GM12878 (cell line): ENCODE data around the gene MOV10L1. TPM values are rescaled to one million over a fixed set of nuclear protein-coding genes. Genes with fewer than 3 reads are reported as not detected.
A peak's percentile ranks its signal among the peaks of the same experiment; 100 is the strongest.

ENCODE experiments used
- ATAC-seq: fragments of 200-7000 bp; cut with Tn5 transposase; 3 replicates; pipeline ENCODE4 v1.9.1; 2020; ENCODE audit warnings: mild to moderate bottlenecking, moderate library complexity
- BruUV-seq: library from RNA; stranded (reverse); fragments of 400-500 nt; replicated peaks from 2 replicates; lab custom pipeline; 2021; lab: Mats Ljungman, UMichigan
- CTCF ChIA-PET: fragments of 300-600 bp; sonication (Branson Sonifier 250); formaldehyde crosslinking; extraction: SDS; loops from one replicate; lab custom pipeline; 2021; ENCODE audit warnings: inconsistent platforms; lab: Yijun Ruan, JAX
- POLR2A ChIA-PET: fragments of 350-600 bp; formaldehyde crosslinking; extraction: SDS; loops from one replicate; lab custom pipeline; 2021; ENCODE audit warnings: inconsistent platforms; lab: Charles Lee
- RAD21 ChIA-PET: fragments of 300-600 bp; sonication (Branson Sonifier 250); formaldehyde crosslinking; loops from one replicate; lab custom pipeline; 2023; ENCODE audit warnings: antibody characterized with exemption; ENCODE audit not compliant: unreplicated experiment; lab: Charles Lee
- SMC1A ChIA-PET: fragments of 300-600 bp; sonication (Branson Sonifier 250); formaldehyde crosslinking; loops from one replicate; lab custom pipeline; 2023; ENCODE audit not compliant: unreplicated experiment, uncharacterized antibody; lab: Charles Lee
- DNase-seq: peaks from one replicate; pipeline ENCODE4 v3.0.0-alpha.2; 2011; ENCODE audit warnings: low read depth, low spot score
- FAIRE-seq: peaks from 3 replicates; lab custom pipeline; 2011; peaks lifted over from hg19 to GRCh38; lab: Jason Lieb, UNC
- H2AFZ ChIP-seq: 2 replicates; pipeline ENCODE4 v1.6.0; 2011; ENCODE audit warnings: low read depth, low read length, control low read depth; ENCODE audit not compliant: control insufficient read depth
- H3K27ac ChIP-seq: 2 replicates; pipeline ENCODE4 v1.5.1; 2011; ENCODE audit warnings: control low read depth; ENCODE audit not compliant: control insufficient read depth, insufficient read depth
- H3K27me3 ChIP-seq, 2 experiments: replicated peaks in 1 of 2; 2 replicates each; pipeline versions ENCODE4 v1.6.0 to v1.6.1; 2011; ENCODE audit warnings: low read length in 1 of 2; ENCODE audit not compliant: control insufficient read depth in 2 of 2, insufficient read depth in 2 of 2
- H3K36me3 ChIP-seq, 2 experiments: 2 replicates each; pipeline ENCODE4 v1.5.1; 2011; ENCODE audit warnings: low read length in 1 of 2; ENCODE audit not compliant: control insufficient read depth in 2 of 2, insufficient read depth in 2 of 2
- H3K4me1 ChIP-seq: 2 replicates; pipeline ENCODE4 v1.6.1; 2011; ENCODE audit warnings: mild to moderate bottlenecking, low read length, moderate library complexity, mixed read lengths; ENCODE audit not compliant: control insufficient read depth, insufficient read depth
- H3K4me2 ChIP-seq: 2 replicates; pipeline ENCODE4 v1.6.0; 2011; ENCODE audit warnings: control low read depth; ENCODE audit not compliant: control insufficient read depth, insufficient read depth
- H3K4me3 ChIP-seq: fragments of 200-600 bp; sonication (generic); 2 replicates; pipeline ENCODE4 v1.5.1; 2016
- H3K79me2 ChIP-seq: 2 replicates; pipeline ENCODE4 v1.6.0; 2011; ENCODE audit warnings: low read length; ENCODE audit not compliant: control insufficient read depth, insufficient read depth
- H3K9ac ChIP-seq: 2 replicates; pipeline ENCODE4 v1.8.0; 2011; ENCODE audit warnings: low read length, control low read depth, mixed read lengths; ENCODE audit not compliant: control insufficient read depth, insufficient read depth
- H3K9me3 ChIP-seq: replicated peaks from 3 replicates; pipeline ENCODE4 v1.5.1; 2011; ENCODE audit warnings: mild to moderate bottlenecking, low read length; ENCODE audit not compliant: control insufficient read depth, insufficient read depth
- H4K20me1 ChIP-seq: 2 replicates; pipeline ENCODE4 v1.6.0; 2011; ENCODE audit not compliant: control insufficient read depth, insufficient read depth
- ATF7 ChIP-seq: fragments of 450-650 bp; IDR thresholded peaks from 2 replicates; pipeline ENCODE4 v1.6.1; 2016; ENCODE audit warnings: low read depth, mild to moderate bottlenecking
- CREM ChIP-seq: IDR thresholded peaks from 2 replicates; pipeline ENCODE4 v1.6.1; 2014; ENCODE audit warnings: antibody characterized with exemption, low read depth
- DPF2 ChIP-seq: fragments of 450-650 bp; IDR thresholded peaks from 2 replicates; pipeline ENCODE4 v1.6.1; 2017; ENCODE audit warnings: mild to moderate bottlenecking
- NFIC ChIP-seq: IDR thresholded peaks from 2 replicates; pipeline ENCODE4 v1.6.1; 2012; ENCODE audit warnings: low read depth, mild to moderate bottlenecking, inconsistent platforms, low read length, moderate library complexity
- POLR2A ChIP-seq: IDR thresholded peaks from 2 replicates; pipeline ENCODE4 v1.6.1; 2011; ENCODE audit warnings: low read depth, mild to moderate bottlenecking, low read length
- SP1 ChIP-seq: IDR thresholded peaks from one replicate; pipeline ENCODE4 v1.6.1; 2011; ENCODE audit warnings: low read depth, low read length
- TARDBP ChIP-seq: IDR thresholded peaks from 2 replicates; pipeline ENCODE4 v1.6.1; 2016; ENCODE audit warnings: borderline replicate concordance
- TCF3 ChIP-seq: IDR thresholded peaks from 2 replicates; pipeline ENCODE4 v1.6.1; 2012; ENCODE audit warnings: low read depth, mild to moderate bottlenecking, low read length, borderline replicate concordance; ENCODE audit not compliant: insufficient read depth
- ZNF207 ChIP-seq: fragments of 450-650 bp; IDR thresholded peaks from 2 replicates; pipeline ENCODE4 v1.6.1; 2014; ENCODE audit warnings: antibody characterized with exemption, mild to moderate bottlenecking, borderline replicate concordance
- WGBS: methylation state at CpG from one replicate; pipeline ENCODE4 v1.1.6; 2016; ENCODE audit warnings: low lambda C conversion rate; ENCODE audit not compliant: insufficient replicate concordance, insufficient coverage; ENCODE audit errors: missing lambda C conversion rate; 5-methylcytosine and 5-hydroxymethylcytosine counted together
- in situ Hi-C: fragments of 300-500 bp; cut with MboI; formaldehyde crosslinking; loops from 9 replicates; pipeline ENCODE4 v1.14.3; 2018; ENCODE audit warnings: mixed read lengths
- intact Hi-C: fragments of 100-400 bp; cut with micrococcal nuclease; formaldehyde crosslinking; loops from one replicate; pipeline ENCODE4 v1.14.2; 2022; ENCODE audit not compliant: unreplicated experiment
- polyA plus RNA-seq, 11 experiments: library from polyadenylated mRNA; depleted of rRNA in 4 of 11; unstranded in 6 of 11; stranded (reverse) in 5 of 11; fragments of >200 nt; fragmentation: Nextera tagmentation in 4 of 11; fragmentation: Illumina TruSeq in 1 of 11; extraction: Ambion mirVana in 4 of 11; extraction: Trizol in 1 of 11; gene quantifications; 1 replicate in 1 of 11; 2 replicates in 10 of 11; pipeline versions ENCODE4 v1.2.1 to v1.2.3, GENCODE V29; 2011 to 2016; ENCODE audit warnings: inconsistent platforms in 2 of 11, missing spikeins in 2 of 11, low read depth in 1 of 11
- total RNA-seq, 4 experiments: library from RNA; depleted of rRNA in 3 of 4; stranded (reverse); fragments of >200 nt in 3 of 4; fragmentation: Illumina TruSeq in 1 of 4; extraction: Trizol in 1 of 4; gene quantifications; 2 replicates each; pipeline versions ENCODE4 v1.2.1 to v1.2.3, GENCODE V29; 2013 to 2021
- TF ChIP-seq, protein P1 (sequence below): fragments of 450-650 bp; IDR thresholded peaks from 2 replicates; pipeline ENCODE4 v1.6.1; 2017; ENCODE audit warnings: mild to moderate bottlenecking, moderate library complexity
- TF ChIP-seq, protein P2 (sequence below): IDR thresholded peaks from 2 replicates; pipeline ENCODE4 v1.6.1; 2012; ENCODE audit warnings: low read depth, low read length, improper control_type of control experiment
- TF ChIP-seq, protein P3 (sequence below): IDR thresholded peaks from 2 replicates; pipeline ENCODE4 v1.6.1; 2011; ENCODE audit warnings: low read depth, mild to moderate bottlenecking, low read length, moderate library complexity, borderline replicate concordance; ENCODE audit errors: extremely low read depth
- TF ChIP-seq, protein P4 (sequence below): fragments of 450-650 bp; IDR thresholded peaks from 2 replicates; pipeline ENCODE4 v1.6.1; 2016; ENCODE audit warnings: mild to moderate bottlenecking
- TF ChIP-seq, protein P5 (sequence below): fragments of 450-650 bp; IDR thresholded peaks from 2 replicates; pipeline ENCODE4 v1.6.1; 2017; ENCODE audit warnings: low read depth, mild to moderate bottlenecking, moderate library complexity

Gene MOV10L1
- total and polyA plus RNA-seq, 10 of the 15 experiments (the other 5 are each of a cell fraction or from before 2014, with no cell fraction given) = 0.22 TPM; not detected in 9

DNA sequence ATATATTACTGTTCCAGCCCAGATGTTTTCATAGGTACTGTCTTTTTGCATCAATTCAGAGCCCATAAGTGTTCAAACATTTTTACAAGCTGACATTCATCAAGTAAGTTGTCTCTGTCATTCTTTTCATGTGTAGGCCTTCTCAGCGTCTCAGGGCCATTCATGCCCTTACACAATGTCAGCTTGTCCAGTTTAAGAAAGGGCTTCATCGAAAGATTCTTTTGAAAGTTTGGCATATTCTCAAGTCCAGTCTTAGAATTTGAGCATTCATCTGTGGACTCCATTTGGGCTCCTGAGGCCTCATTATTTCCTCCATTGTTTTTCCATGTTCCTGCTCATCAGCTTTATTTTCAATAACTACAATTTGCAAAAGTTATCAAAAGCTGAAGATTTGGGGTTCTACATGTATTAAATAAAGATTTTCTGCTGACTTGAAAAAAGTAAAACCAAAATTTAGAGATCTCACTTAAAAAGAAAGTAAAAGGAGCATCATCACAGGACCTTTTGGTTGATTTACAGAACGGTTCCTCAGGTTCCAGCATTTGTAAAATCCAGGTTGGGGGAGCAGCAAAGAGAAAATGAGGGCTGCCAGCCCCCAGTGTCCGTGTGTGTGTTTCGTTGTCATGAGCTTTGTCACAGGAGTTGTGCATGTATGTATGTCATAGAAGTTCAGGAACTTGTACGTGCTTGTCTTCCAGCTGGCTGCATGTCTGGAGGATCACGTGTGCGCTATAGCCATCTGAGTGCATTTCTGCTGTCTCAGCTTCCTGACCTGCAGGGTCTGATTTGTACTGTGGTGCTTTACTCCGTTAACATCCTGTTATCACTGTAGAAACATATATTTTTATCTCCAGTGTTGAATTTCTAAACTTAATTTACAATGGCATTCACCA lies 15.6 kb downstream of the MOV10L1 start:
- no TSS peak for BruUV-seq
- peak overlapping the region; percentile 82 for H2AFZ ChIP-seq
- in situ Hi-C loops (no loop called here), intact Hi-C loops (no loop called here)
- H3K4me2 ChIP-seq = peak overlapping the region; percentile 68
- peak; percentile 78 for ATAC-seq
- no peaks in the 10 kb centered on the region for H3K27me3 ChIP-seq
- no peaks in the 10 kb centered on the region for H3K36me3 ChIP-seq
- peak; percentile 78 for FAIRE-seq
- H3K4me1 ChIP-seq = peaks cover 8% of the 10 kb centered on the region
- no peaks in the 10 kb centered on the region for H3K79me2 ChIP-seq
- H4K20me1 ChIP-seq = no peaks in the 10 kb centered on the region
- POLR2A ChIA-PET = no interaction called here
- peak; percentile 33 for DNase-seq
- H3K4me3 ChIP-seq = 0 out of 2 replicates have a peak overlapping the region, but pooled peaks have one; percentile 23
- SMC1A ChIA-PET = interaction anchor here (0.9 to 1.1 kb wide), 2 partner anchors 20 to 174 kb away, joined by 3 read pairs; no protein-coding TSS in a partner anchor
- H3K9me3 ChIP-seq = no peaks in the 10 kb centered on the region
- H3K27ac ChIP-seq = peak overlapping the region; percentile 16; the same call in 1 of the 2 replicates
- CTCF ChIA-PET = interaction anchor here (1.0 to 1.6 kb wide), 3 partner anchors 10 to 87 kb away, joined by 3 read pairs; no protein-coding TSS in a partner anchor
- RAD21 ChIA-PET = interaction anchor here (0.7 to 1.5 kb wide), 3 partner anchors 53 to 339 kb away, joined by 3 to 4 read pairs (median 4); no protein-coding TSS in a partner anchor
- no peak overlapping the region for H3K9ac ChIP-seq
- 33% methylated on average over 9 of the region's 9 CpGs for WGBS
- TF ChIP-seq, protein P1, sequence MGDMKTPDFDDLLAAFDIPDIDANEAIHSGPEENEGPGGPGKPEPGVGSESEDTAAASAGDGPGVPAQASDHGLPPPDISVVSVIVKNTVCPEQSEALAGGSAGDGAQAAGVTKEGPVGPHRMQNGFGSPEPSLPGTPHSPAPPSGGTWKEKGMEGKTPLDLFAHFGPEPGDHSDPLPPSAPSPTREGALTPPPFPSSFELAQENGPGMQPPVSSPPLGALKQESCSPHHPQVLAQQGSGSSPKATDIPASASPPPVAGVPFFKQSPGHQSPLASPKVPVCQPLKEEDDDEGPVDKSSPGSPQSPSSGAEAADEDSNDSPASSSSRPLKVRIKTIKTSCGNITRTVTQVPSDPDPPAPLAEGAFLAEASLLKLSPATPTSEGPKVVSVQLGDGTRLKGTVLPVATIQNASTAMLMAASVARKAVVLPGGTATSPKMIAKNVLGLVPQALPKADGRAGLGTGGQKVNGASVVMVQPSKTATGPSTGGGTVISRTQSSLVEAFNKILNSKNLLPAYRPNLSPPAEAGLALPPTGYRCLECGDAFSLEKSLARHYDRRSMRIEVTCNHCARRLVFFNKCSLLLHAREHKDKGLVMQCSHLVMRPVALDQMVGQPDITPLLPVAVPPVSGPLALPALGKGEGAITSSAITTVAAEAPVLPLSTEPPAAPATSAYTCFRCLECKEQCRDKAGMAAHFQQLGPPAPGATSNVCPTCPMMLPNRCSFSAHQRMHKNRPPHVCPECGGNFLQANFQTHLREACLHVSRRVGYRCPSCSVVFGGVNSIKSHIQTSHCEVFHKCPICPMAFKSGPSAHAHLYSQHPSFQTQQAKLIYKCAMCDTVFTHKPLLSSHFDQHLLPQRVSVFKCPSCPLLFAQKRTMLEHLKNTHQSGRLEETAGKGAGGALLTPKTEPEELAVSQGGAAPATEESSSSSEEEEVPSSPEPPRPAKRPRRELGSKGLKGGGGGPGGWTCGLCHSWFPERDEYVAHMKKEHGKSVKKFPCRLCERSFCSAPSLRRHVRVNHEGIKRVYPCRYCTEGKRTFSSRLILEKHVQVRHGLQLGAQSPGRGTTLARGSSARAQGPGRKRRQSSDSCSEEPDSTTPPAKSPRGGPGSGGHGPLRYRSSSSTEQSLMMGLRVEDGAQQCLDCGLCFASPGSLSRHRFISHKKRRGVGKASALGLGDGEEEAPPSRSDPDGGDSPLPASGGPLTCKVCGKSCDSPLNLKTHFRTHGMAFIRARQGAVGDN = peak; percentile 59; the same call in 1 of the 2 replicates
- TF ChIP-seq NFIC (no peak), CREM (0 out of 2 replicates have a peak, but pooled peaks have one; percentile 14), TARDBP (no peak), TCF3 (0 out of 2 replicates have a peak, but pooled peaks have one; percentile 23), POLR2A (peak; percentile 59; the same call in 1 of the 2 replicates), ATF7 (peak; percentile 54; the same call in 1 of the 2 replicates), SP1 (no peak), ZNF207 (no peak), DPF2 (no peak)
- TF ChIP-seq, protein P2, sequence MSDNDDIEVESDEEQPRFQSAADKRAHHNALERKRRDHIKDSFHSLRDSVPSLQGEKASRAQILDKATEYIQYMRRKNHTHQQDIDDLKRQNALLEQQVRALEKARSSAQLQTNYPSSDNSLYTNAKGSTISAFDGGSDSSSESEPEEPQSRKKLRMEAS = peak; percentile 49; the same call in 1 of the 2 replicates
- TF ChIP-seq, protein P3, sequence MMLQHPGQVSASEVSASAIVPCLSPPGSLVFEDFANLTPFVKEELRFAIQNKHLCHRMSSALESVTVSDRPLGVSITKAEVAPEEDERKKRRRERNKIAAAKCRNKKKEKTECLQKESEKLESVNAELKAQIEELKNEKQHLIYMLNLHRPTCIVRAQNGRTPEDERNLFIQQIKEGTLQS = 0 out of 2 replicates have a peak, but pooled peaks have one; percentile 35
- TF ChIP-seq, protein P4, sequence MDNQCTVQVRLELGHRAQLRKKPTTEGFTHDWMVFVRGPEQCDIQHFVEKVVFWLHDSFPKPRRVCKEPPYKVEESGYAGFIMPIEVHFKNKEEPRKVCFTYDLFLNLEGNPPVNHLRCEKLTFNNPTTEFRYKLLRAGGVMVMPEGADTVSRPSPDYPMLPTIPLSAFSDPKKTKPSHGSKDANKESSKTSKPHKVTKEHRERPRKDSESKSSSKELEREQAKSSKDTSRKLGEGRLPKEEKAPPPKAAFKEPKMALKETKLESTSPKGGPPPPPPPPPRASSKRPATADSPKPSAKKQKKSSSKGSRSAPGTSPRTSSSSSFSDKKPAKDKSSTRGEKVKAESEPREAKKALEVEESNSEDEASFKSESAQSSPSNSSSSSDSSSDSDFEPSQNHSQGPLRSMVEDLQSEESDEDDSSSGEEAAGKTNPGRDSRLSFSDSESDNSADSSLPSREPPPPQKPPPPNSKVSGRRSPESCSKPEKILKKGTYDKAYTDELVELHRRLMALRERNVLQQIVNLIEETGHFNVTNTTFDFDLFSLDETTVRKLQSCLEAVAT = 0 out of 2 replicates have a peak, but pooled peaks have one; percentile 42
- TF ChIP-seq, protein P5, sequence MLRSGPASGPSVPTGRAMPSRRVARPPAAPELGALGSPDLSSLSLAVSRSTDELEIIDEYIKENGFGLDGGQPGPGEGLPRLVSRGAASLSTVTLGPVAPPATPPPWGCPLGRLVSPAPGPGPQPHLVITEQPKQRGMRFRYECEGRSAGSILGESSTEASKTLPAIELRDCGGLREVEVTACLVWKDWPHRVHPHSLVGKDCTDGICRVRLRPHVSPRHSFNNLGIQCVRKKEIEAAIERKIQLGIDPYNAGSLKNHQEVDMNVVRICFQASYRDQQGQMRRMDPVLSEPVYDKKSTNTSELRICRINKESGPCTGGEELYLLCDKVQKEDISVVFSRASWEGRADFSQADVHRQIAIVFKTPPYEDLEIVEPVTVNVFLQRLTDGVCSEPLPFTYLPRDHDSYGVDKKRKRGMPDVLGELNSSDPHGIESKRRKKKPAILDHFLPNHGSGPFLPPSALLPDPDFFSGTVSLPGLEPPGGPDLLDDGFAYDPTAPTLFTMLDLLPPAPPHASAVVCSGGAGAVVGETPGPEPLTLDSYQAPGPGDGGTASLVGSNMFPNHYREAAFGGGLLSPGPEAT = peak; percentile 29; the same call in 1 of the 2 replicates
